GM18861 (cell line): ENCODE results near the gene TSPAN14.

Experiments used
- ATAC-seq: cut with Tn5 transposase; IDR thresholded peaks from one replicate; pipeline ENCODE4 v1.9.1; 2021; ENCODE audit not compliant: unreplicated experiment

Gene TSPAN14

DNA sequence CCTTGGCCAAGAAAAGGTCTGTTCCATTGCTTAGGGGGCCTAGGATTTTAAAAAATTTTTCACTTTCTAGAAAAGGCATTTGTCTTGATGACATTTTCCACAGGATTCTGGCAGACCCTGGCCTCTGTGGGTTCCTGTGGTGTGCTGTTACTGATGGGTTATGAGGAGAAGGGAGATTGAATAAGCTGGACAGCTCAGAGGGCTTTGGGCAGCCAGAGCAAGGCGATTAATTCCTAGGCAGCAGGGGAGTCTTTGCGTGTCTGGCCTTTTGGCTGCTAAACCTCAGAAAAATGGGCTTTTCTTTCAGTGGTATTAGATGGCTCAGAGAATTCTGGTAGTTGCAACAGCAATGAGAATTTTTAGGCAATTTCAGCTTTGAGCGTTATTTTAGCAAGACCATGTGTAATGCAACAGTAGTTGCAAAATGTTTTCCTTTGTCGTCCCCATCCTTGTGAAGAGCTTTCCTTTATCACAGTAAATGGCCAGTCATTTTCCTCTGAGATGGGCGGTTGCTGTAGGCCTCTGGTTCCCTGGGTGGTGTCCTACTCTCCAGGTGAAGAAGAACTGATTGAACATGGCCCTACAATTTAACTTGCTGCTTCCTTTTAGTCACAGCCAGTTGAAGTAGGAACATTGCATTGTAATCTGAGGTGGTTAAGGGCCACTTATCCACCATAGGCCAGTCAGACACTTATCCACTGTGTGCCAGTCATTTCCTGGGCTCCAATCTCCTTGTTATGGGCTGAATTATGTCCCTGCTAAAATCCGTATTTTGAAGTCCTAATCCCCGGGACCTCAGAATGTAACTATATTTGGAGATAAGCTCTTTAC, 126.7 kb downstream of the TSPAN14 start:
- no peak for ATAC-seq

DNA sequence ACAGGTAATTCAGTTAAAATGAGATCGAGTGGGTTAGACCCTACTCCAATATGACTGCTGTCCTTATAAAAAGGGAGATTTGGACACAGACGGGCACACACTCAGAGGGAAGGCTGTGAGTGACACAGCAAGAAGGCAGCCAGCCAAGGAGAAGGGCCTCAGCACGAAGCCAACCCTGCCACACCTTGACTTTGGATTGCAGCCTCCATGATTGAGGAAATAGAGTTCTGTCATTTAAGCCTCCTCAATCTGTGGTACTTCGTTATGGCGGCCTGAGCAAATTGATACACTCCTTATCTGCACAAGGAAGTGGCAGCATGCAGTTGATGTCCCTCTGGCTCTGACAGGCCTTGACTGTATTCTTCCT, 127.3 kb downstream of the TSPAN14 start:
- ATAC-seq = no peak

DNA sequence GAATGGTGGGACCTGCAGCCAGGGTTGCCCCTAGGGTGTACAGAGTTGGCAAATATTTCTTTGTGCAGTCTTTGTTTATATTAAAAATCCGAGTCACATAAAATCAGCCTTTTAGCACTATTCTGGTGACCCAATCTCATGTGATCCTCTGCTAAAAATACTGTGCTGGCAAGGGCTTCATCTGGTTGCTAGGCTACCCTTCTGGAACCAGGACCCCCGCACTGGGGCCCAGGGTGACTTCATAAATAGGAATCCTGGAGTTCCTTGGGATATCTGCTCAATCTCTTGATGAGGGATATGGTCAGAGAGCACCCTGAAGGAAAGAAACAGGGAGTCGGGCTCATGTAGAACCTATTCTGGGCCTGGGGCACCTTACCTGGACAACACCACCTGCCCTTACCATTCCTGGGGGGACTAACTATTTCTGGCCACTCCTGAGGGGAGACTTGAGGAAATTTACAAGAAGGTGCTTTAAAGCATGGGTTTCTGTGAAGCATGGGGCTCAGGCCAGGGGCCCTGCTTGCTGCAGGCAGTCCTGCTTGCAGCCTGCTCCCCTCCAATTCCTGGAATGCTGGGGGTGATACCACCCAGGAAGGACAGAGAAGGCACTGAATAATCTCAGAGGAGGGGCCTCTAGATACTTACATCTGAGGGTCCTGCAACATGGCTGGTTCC, 128.3 kb downstream of the TSPAN14 start:
- no peak for ATAC-seq
